ENCODE results near the gene ZNF480. TPM values are rescaled to one million over a fixed set of nuclear protein-coding genes. Genes with fewer than 3 reads are reported as not detected.

ZNF480 gene
- polyA plus RNA-seq, 2 donors = 5.7 to 6.0 TPM

Other genes with a start within 250 kb of the ZNF480 start
- 10 to 100 TPM in 1 of 2 donors, 1 to 10 TPM in 1; 6.8 to 10.1 TPM for gene ZNF432, start 248.3 kb upstream of the ZNF480 start, polyA plus RNA-seq
- gene ZNF841, start 201.4 kb upstream of the ZNF480 start, polyA plus RNA-seq = 1 to 10 TPM; 8.1 to 8.5 TPM
- gene ZNF616, start 157.2 kb upstream of the ZNF480 start, polyA plus RNA-seq = 1 to 10 TPM; 1.4 to 1.7 TPM
- gene ZNF836, start 125.5 kb upstream of the ZNF480 start, polyA plus RNA-seq = 1 to 10 TPM; 3.0 to 4.4 TPM
- 100 to 1,000 TPM; 108 to 130 TPM for gene PPP2R1A, start 107.1 kb upstream of the ZNF480 start, polyA plus RNA-seq
- gene ZNF766, start 27.6 kb upstream of the ZNF480 start, polyA plus RNA-seq = 1 to 10 TPM; 1.7 to 2.7 TPM
- gene ZNF610, start 39.1 kb downstream of the ZNF480 start, polyA plus RNA-seq = under 1 TPM; 0.19 to 0.43 TPM
- gene ZNF880, start 72.8 kb downstream of the ZNF480 start, polyA plus RNA-seq = 1 to 10 TPM; 5.4 to 5.7 TPM
- gene ZNF528, start 100.7 kb downstream of the ZNF480 start, polyA plus RNA-seq = 1 to 10 TPM; 4.0 to 8.9 TPM
- under 1 TPM; 0.04 to 0.05 TPM for gene ZNF534, start 132.0 kb downstream of the ZNF480 start, polyA plus RNA-seq
- under 1 TPM; 0.27 to 0.35 TPM for gene ZNF578, start 156.4 kb downstream of the ZNF480 start, polyA plus RNA-seq
- gene ZNF808, start 230.5 kb downstream of the ZNF480 start, polyA plus RNA-seq = 1 to 10 TPM; 1.6 to 4.2 TPM

Measured in esophagus (tissue), 2 donors.